Hepatocyte (in vitro differentiated cells): ENCODE measurements around the gene ZNF92.

Source experiments
- EZH2 ChIP-seq: fragments of 200-600 bp; sonication (generic); IDR thresholded peaks from 2 replicates; pipeline ENCODE4 v1.6.1; 2016; ENCODE audit warnings: antibody characterized with exemption, mild to moderate bottlenecking, borderline replicate concordance
- TF ChIP-seq, protein P1 (sequence below): fragments of 200-600 bp; sonication (generic); IDR thresholded peaks from 2 replicates; pipeline ENCODE4 v1.5.1; 2016; ENCODE audit warnings: antibody characterized with exemption, mild to moderate bottlenecking; ENCODE audit not compliant: poor library complexity

DNA sequence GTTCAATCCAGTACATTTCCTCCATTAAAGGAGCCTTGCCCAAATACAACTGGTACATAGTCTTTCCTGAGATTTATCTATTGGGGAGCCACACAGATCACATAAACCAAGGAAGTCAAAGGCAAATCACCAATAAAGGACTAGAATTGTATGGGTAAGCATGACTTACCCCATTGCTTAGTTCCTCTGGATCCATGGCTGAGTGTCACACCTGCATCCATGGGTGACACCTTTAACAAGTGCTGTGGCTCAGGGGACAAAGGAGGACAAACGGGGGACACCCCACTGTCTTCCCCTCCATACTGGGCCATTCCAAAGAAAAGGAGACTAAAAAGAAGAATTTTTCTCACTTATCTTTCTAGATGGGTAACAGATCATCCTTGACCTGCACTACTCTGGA, 30.4 kb downstream of the ZNF92 start:
- TF ChIP-seq, protein P1, sequence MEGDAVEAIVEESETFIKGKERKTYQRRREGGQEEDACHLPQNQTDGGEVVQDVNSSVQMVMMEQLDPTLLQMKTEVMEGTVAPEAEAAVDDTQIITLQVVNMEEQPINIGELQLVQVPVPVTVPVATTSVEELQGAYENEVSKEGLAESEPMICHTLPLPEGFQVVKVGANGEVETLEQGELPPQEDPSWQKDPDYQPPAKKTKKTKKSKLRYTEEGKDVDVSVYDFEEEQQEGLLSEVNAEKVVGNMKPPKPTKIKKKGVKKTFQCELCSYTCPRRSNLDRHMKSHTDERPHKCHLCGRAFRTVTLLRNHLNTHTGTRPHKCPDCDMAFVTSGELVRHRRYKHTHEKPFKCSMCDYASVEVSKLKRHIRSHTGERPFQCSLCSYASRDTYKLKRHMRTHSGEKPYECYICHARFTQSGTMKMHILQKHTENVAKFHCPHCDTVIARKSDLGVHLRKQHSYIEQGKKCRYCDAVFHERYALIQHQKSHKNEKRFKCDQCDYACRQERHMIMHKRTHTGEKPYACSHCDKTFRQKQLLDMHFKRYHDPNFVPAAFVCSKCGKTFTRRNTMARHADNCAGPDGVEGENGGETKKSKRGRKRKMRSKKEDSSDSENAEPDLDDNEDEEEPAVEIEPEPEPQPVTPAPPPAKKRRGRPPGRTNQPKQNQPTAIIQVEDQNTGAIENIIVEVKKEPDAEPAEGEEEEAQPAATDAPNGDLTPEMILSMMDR = no peak
- TF ChIP-seq EZH2 = no peak
